ENCODE results near the gene CBLN3.

The CBLN3 gene

DNA sequence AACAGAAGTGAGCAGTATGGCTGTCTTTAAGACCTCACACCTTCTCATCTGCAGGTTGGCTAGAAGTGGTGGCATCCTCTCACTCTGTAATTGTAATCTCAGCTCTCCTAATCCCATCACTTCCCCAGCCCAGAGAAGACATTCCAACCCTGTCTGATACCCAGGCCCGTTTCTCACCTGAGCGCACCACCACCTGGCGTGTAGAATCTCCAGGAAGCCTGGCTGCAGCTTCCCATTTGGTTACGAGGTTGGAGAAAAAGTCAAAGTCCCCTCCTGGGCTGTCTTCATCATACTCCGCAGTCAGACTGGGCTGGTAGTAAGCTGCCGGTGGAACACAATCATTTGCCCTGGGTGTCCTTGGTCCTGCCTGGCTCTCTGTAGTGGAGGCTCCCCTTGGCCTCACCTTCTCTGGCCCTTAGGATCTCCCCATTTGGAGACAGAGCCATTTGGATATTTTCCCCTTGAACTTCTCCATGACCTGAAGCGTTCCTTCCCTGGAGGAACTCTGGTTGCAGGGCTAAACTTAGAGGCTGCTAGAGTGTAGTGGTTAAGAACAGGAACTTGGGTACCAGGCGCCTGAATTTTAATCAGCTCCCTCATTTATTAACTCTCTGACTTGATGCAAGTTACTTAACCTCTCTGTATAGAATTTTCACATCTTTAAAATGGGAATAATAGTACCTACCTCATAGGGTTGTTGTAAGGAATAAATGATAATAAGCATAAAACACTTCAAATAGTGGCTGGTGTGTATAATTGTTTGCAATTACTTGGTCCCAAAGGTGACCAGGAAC lies 11.3 kb upstream of the CBLN3 start:
- DNase-seq: no peak
- in situ Hi-C loops (cut with MboI; ENCODE audit: low pct_unique_long_range_greater_than_20kb, low sequenced_read_pairs): no loop called here

DNA sequence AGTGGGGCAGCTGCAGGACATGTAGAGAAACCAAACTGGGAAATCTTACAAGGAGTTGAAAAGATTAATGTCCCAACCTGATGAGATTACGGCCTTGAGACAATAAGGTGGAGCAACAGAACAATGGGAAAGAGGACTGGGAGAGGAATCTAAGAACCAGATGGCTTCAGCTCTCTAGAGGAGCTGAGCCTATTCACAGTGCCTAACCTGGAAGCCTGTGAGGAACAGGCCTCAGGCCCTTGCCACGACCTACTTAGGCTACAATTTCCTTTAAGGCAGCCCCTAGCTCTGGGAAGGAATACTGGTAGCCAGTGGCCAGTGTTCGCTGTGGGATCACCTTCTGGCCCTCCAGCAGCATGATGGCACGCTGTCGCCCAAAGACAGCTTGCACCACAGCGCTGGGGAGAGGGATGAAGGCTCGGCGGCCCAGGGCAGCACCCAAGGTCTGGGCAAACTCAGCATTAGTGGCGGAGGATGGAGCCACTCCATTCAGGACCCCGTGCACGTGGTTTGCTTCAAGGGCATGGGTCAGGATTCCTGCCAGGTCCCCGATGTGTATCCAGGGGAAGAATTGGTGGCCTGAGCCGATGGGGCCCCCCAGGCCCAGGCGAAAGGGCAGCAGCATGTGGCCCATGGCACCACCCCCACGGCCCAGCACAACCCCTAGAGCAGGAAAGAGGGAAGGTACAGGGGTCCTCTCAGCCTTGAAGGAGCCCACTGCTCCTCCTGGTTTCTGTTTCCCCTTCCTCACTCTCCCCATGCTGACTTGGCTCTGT lies 10.6 kb upstream of the CBLN3 start:
- in situ Hi-C loops (cut with MboI; ENCODE audit: low pct_unique_long_range_greater_than_20kb, low sequenced_read_pairs): loop anchor here (10.0 kb wide), 1 partner anchor 105 kb away; the partner anchor contains the start of genes ADCY4 and RIPK3
- no peak for DNase-seq

- no peak for DNase-seq
- in situ Hi-C loops (cut with MboI; ENCODE audit: low pct_unique_long_range_greater_than_20kb, low sequenced_read_pairs): loop anchor here (10.0 kb wide), 1 partner anchor 104 kb away; the partner anchor contains the start of genes ADCY4 and RIPK3
Observed at GRCh38 chr14:24439257-24439656, 9.8 kb upstream of the CBLN3 start.

GRCh38 chr14:24438223-24439097 lies 9.0 kb upstream of the CBLN3 start:
- in situ Hi-C loops (cut with MboI; ENCODE audit: low pct_unique_long_range_greater_than_20kb, low sequenced_read_pairs): loop anchor here (10.0 kb wide), 1 partner anchor 104 kb away; the partner anchor contains the start of genes ADCY4 and RIPK3
- DNase-seq: no peak

DNA sequence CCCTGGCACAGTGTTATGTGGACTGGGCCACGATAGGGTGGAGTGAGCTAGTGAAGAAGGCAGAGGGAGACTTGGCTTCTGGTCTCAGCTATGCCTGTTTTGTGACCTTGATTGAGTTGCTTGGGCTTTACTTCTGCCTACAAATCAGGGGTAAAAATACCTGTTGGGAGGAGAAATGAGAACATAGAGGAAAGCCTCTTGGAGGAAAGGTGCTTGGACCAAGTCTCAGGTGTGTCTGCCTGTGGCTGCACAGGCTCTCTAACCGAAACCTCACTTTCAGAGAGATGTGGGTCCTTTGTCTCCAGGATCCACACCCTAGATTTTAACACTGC lies 8.2 kb upstream of the CBLN3 start:
- no peak for DNase-seq
- in situ Hi-C loops (cut with MboI; ENCODE audit: low pct_unique_long_range_greater_than_20kb, low sequenced_read_pairs): loop anchor here (10.0 kb wide), 1 partner anchor 103 kb away; the partner anchor contains the start of genes ADCY4 and RIPK3

DNA sequence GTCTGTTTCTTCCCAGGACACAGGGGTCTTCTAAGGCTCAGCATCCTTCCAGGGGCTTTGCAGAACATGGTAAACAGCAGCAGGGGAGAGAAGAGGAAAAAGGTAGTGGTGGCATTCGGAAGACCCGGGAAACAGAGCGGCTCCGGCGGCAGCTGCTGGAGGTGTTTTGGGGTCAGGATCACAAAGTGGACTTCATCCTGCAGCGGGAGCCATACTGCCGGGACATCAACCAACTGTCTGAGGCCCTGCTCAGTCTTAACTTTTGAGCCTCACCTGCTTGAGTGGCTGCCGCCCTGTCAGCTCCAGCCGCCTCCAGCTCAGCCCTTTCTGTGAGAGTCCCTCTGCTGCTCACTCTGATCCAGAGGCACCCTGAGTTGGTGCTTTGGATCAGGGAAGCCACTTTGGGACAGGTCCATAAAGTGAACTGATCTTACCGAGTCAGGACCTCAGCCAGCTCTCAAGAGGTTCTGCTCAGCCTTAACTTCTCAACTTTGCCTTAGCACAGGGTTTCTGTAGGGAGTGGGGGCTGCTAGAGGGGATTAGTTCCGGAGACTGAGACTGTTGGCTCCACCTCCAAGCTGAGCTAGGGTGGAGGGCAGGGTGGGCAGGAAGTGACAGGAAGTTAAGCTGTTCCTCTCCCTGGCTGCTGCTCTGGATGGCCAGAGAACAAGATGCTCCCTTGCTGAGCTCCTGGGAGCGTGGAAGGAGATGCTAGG lies 7.7 kb upstream of the CBLN3 start:
- peak; percentile 48 for DNase-seq
- in situ Hi-C loops (cut with MboI; ENCODE audit: low pct_unique_long_range_greater_than_20kb, low sequenced_read_pairs): loop anchor here (10.0 kb wide), 1 partner anchor 102 kb away; the partner anchor contains the start of genes ADCY4 and RIPK3

GRCh38 chr14:24436355-24437019 lies 7.0 kb upstream of the CBLN3 start:
- DNase-seq: peak; percentile 72
- in situ Hi-C loops (cut with MboI; ENCODE audit: low pct_unique_long_range_greater_than_20kb, low sequenced_read_pairs): loop anchor here (10.0 kb wide), 1 partner anchor 102 kb away; the partner anchor contains the start of genes ADCY4 and RIPK3

DNA sequence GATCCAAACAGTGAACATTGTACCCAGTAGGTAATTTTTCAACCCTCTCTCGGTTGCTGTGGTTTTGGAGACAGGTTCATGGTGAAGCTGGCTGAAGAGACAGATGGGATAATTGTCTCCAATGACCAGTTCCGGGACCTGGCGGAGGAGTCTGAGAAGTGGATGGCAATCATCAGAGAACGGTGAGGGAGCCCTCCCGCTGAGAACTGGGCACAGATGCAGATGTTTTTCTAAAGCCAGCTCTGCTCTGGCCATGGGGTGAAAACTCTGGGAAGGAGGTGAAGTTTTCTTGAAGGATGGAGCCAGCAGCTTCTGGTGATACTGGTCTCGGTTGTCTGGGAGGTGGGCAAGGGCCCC lies 6.5 kb upstream of the CBLN3 start:
- no peak for DNase-seq
- in situ Hi-C loops (cut with MboI; ENCODE audit: low pct_unique_long_range_greater_than_20kb, low sequenced_read_pairs): loop anchor here (10.0 kb wide), 1 partner anchor 101 kb away; the partner anchor contains the start of genes ADCY4 and RIPK3

- in situ Hi-C loops (cut with MboI; ENCODE audit: low pct_unique_long_range_greater_than_20kb, low sequenced_read_pairs): loop anchor here (10.0 kb wide), 1 partner anchor 100 kb away; the partner anchor contains the start of genes ADCY4 and RIPK3
Observed at GRCh38 chr14:24435192-24435810, 5.8 kb upstream of the CBLN3 start.

GRCh38 chr14:24434676-24435075 lies 5.2 kb upstream of the CBLN3 start:
- in situ Hi-C loops (cut with MboI; ENCODE audit: low pct_unique_long_range_greater_than_20kb, low sequenced_read_pairs): loop anchor here (10.0 kb wide), 1 partner anchor 100 kb away; the partner anchor contains the start of genes ADCY4 and RIPK3
- DNase-seq: no peak

More at GRCh38 chr14:24435192-24435810, 5.8 kb upstream of the CBLN3 start:
- DNase-seq: no peak

DNA sequence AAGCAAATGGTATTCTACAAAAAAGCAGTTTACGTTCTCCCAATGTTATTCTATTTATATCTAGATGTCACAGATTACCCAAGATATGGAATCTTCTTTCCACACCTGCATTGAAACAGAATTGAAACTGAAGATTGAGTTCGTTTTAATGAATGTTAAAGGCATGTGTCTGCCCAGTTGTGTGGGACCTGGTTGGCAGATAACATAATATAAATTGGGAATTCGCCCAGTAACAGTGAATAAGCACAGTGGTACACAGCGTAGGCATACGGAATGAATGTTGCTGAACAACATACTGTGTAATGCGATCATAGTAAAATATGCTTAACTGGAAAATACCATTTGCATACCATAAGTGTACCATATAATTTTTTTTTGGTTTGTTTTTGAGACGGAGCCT lies 4.6 kb upstream of the CBLN3 start:
- DNase-seq: no peak
- in situ Hi-C loops (cut with MboI; ENCODE audit: low pct_unique_long_range_greater_than_20kb, low sequenced_read_pairs): loop anchor here (10.0 kb wide), 1 partner anchor 99 kb away; the partner anchor contains the start of genes ADCY4 and RIPK3

DNA sequence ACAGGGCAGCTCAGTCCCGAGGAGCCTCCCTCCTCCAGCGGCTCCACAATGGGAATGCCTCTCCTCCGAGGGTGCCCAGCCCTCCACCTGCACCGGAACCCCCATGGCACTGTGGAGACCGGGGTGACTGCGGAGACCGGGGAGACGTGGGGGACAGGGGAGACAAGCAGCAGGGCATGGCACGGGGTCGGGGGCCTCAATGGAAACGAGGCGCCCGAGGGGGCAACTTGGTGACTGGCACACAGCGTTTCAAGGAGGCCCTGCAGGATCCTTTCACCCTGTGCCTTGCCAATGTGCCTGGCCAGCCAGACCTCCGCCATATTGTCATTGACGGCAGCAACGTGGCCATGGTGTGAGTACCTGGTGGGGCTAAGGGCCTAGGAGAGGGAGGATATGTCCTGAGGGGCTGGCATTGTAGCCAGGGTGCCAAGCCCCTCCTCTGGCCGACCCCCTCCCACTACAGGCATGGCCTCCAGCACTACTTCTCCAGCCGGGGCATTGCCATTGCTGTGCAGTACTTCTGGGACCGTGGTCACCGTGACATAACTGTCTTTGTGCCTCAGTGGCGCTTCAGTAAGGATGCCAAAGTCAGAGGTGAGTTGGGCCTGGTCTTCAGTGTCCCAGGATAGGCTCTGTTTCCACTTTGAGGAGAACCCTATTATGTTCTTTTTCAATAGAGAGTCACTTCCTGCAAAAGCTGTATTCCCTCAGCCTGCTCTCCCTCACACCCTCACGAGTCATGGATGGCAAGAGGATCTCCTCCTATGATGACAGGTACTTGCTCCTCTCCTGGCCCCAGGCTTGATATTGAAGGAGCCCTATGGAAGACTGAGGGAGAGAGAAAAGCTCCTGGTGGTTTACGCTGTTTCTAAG lies 3.0 kb upstream of the CBLN3 start:
- in situ Hi-C loops (cut with MboI; ENCODE audit: low pct_unique_long_range_greater_than_20kb, low sequenced_read_pairs): loop anchor here (10.0 kb wide), 1 partner anchor 98 kb away; the partner anchor contains the start of genes ADCY4 and RIPK3
- DNase-seq: no peak

- DNase-seq: peak; percentile 88
- in situ Hi-C loops (cut with MboI; ENCODE audit: low pct_unique_long_range_greater_than_20kb, low sequenced_read_pairs): loop anchor here (10.0 kb wide), 1 partner anchor 97 kb away; the partner anchor contains the start of genes ADCY4 and RIPK3
Observed at GRCh38 chr14:24431569-24432258, 2.2 kb upstream of the CBLN3 start.

DNA sequence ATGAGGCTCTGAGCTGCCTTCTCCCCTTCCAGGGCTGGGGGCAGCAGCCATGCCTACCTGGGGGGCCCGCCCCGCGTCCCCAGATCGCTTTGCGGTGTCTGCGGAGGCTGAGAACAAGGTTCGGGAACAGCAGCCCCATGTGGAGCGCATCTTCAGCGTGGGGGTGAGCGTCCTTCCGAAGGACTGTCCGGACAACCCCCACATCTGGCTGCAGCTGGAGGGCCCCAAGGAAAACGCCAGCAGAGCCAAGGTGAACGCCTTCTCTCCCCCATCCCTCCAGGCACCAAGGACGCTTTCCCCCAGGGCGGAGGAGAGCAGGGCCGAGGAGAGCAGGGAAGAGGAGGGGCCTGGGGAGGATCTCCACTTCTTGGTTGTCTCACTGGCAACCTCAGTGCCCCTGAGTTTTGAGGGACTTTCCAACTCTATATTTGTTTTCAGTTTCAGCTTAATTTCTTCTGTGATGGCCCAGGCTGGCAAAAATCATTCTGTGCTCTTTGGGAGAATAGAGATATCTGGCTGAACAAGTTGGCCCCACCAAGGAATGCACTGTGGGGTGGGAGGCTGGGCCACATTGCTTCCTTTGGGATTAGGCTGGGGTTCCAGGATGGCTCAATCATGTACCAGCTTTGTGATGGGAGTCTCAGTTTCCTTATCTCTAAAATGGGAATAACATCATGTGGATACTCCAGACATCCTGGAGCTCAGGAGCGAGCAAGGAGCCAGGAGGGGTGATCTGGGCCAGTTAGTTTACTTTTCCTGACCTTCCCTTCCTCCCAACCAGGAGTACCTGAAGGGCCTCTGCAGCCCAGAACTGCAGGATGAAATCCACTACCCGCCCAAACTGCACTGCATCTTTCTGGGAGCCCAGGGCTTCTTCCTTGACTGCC lies 1.5 kb upstream of the CBLN3 start:
- DNase-seq: no peak
- in situ Hi-C loops (cut with MboI; ENCODE audit: low pct_unique_long_range_greater_than_20kb, low sequenced_read_pairs): loop anchor here (10.0 kb wide), 1 partner anchor 96 kb away; the partner anchor contains the start of genes ADCY4 and RIPK3
